HepG2 (cell line): ENCODE data around the gene VSNL1. TPM values are rescaled to one million over a fixed set of nuclear protein-coding genes. Genes with fewer than 3 reads are reported as not detected.

Experiments
- ARID2 ChIP-seq: sonication (generic); formaldehyde crosslinking; IDR thresholded peaks from 2 replicates; pipeline ENCODE4 v1.8.1; 2022; ENCODE audit warnings: mild to moderate bottlenecking, missing genetic modification reagents, borderline replicate concordance
- BCL6 ChIP-seq: IDR thresholded peaks from 2 replicates; pipeline ENCODE4 v1.6.1; 2016; ENCODE audit warnings: missing genetic modification reagents, missing compliant biosample characterization
- CENPT ChIP-seq: sonication (generic); formaldehyde crosslinking; IDR thresholded peaks from 2 replicates; pipeline ENCODE4 v1.8.0; 2022; ENCODE audit warnings: low read depth, mild to moderate bottlenecking, moderate library complexity, missing genetic modification reagents
- HDAC2 ChIP-seq: sonication (generic); formaldehyde crosslinking; IDR thresholded peaks from 2 replicates; pipeline ENCODE4 v1.4.0; 2020; ENCODE audit warnings: missing genetic modification reagents
- HOXA3 ChIP-seq: sonication (generic); formaldehyde crosslinking; IDR thresholded peaks from 2 replicates; pipeline ENCODE4 v1.5.0; 2020; ENCODE audit warnings: missing genetic modification reagents
- HOXA5 ChIP-seq: sonication (generic); formaldehyde crosslinking; IDR thresholded peaks from 2 replicates; pipeline ENCODE4 v1.4.0; 2020; ENCODE audit warnings: missing genetic modification reagents
- ISL2 ChIP-seq: sonication (generic); formaldehyde crosslinking; IDR thresholded peaks from 2 replicates; pipeline ENCODE4 v1.5.0; 2020; ENCODE audit warnings: missing genetic modification reagents
- KAT7 ChIP-seq: IDR thresholded peaks from 2 replicates; pipeline ENCODE4 v1.6.1; 2018; ENCODE audit warnings: borderline replicate concordance, missing compliant biosample characterization
- MIER3 ChIP-seq: IDR thresholded peaks from 2 replicates; pipeline ENCODE4 v1.6.1; 2016; ENCODE audit warnings: missing compliant biosample characterization, borderline replicate concordance
- RBFOX2 ChIP-seq: fragments of 200-400 bp; formaldehyde crosslinking; IDR thresholded peaks from 2 replicates; pipeline ENCODE4 v1.6.1; 2017; ENCODE audit warnings: low read depth, mild to moderate bottlenecking, low read length
- SALL1 ChIP-seq: sonication (generic); formaldehyde crosslinking; IDR thresholded peaks from 2 replicates; pipeline ENCODE4 v1.8.0; 2022; ENCODE audit warnings: mild to moderate bottlenecking, missing genetic modification reagents
- SAP130 ChIP-seq: IDR thresholded peaks from 2 replicates; pipeline ENCODE4 v1.6.1; 2016; ENCODE audit warnings: low read depth
- SP4 ChIP-seq: sonication (generic); formaldehyde crosslinking; IDR thresholded peaks from 2 replicates; pipeline ENCODE4 v1.8.1; 2023; ENCODE audit warnings: mild to moderate bottlenecking, missing genetic modification reagents
- ZNF678 ChIP-seq: sonication (generic); formaldehyde crosslinking; IDR thresholded peaks from 2 replicates; pipeline ENCODE4 v1.4.0; 2020; ENCODE audit warnings: mild to moderate bottlenecking, missing genetic modification reagents
- ZSCAN29 ChIP-seq: sonication (generic); formaldehyde crosslinking; conservative IDR thresholded peaks from 2 replicates; pipeline ENCODE4 v1.4.0; 2020; ENCODE audit warnings: mild to moderate bottlenecking, missing genetic modification reagents
- ZSCAN30 ChIP-seq: sonication (generic); formaldehyde crosslinking; IDR thresholded peaks from 2 replicates; pipeline ENCODE4 v1.5.0; 2020; ENCODE audit warnings: mild to moderate bottlenecking, missing genetic modification reagents
- ZSCAN9 ChIP-seq: IDR thresholded peaks from 2 replicates; pipeline ENCODE4 v1.6.1; 2016; ENCODE audit warnings: borderline replicate concordance
- polyA plus RNA-seq, 8 experiments: library from polyadenylated mRNA; depleted of rRNA in 3 of 8; stranded (reverse) in 7 of 8; unstranded in 1 of 8; fragments of >200 nt; fragmentation: Illumina TruSeq in 4 of 8; extraction: Trizol in 4 of 8; gene quantifications; 2 replicates each; pipeline versions ENCODE4 v1.2.1 to v1.2.3, GENCODE V29; 2011 to 2016; ENCODE audit warnings: low read depth in 4 of 8, missing spikeins in 1 of 8, mixed read lengths in 1 of 8; ENCODE audit not compliant: insufficient read depth in 1 of 8
- total RNA-seq, 5 experiments: library from RNA; depleted of rRNA; stranded (reverse); fragments of >200 nt; fragmentation: Illumina TruSeq; extraction: Trizol; gene quantifications; 2 replicates each; pipeline ENCODE4 v1.2.3, GENCODE V29; 2016; ENCODE audit warnings: low read depth in 1 of 5
- TF ChIP-seq, protein P1 (sequence below): sonication (generic); formaldehyde crosslinking; IDR thresholded peaks from 2 replicates; pipeline ENCODE4 v1.4.0; 2020; ENCODE audit warnings: missing genetic modification reagents
- TF ChIP-seq, protein P2 (sequence below): sonication (generic); formaldehyde crosslinking; IDR thresholded peaks from 2 replicates; pipeline ENCODE4 v1.4.0; 2020; ENCODE audit warnings: missing genetic modification reagents
- TF ChIP-seq, protein P3 (sequence below): sonication (generic); formaldehyde crosslinking; IDR thresholded peaks from 2 replicates; pipeline ENCODE4 v1.4.0; 2020; ENCODE audit warnings: missing genetic modification reagents, borderline replicate concordance
- TF ChIP-seq, protein P4 (sequence below): IDR thresholded peaks from 2 replicates; pipeline ENCODE4 v1.6.1; 2016; ENCODE audit warnings: mild to moderate bottlenecking

The VSNL1 gene
- total and polyA plus RNA-seq, 2 of the 13 experiments (the other 11 are each of a cell fraction or from before 2014, with no cell fraction given): 63.2 to 95.9 TPM

DNA sequence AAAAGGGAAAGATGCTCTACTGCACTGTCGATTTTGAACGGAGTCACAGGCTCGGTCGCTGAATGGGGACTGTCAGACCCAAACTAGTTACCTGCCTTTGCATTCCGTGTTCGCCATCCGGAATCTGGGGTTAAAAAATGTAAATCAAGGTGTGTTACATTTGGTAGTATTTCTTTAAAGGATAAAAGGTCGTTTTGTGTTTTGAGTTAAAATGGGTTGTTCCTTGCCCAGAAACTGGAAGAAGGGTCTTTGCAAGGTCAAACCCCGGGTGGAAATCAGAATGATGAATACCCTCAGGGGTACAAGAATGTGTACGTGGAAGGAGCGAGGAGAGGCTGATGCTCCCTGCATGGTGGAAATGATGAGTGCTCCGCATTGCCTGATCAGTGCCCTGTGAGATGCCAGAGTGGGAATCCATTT is 1.0 kb downstream of the VSNL1 start (continued):
- TF ChIP-seq RBFOX2: peak; percentile 9; the same call in 1 of the 2 replicates
- TF ChIP-seq HOXA3 (CRISPR knock-in tag): peak; percentile 20; the same call in 1 of the 2 replicates
- 0 out of 2 replicates have a peak, but pooled peaks have one; percentile 60 for TF ChIP-seq ZSCAN29 (CRISPR knock-in tag)
- 0 out of 2 replicates have a peak, but pooled peaks have one; percentile 38 for TF ChIP-seq HOXA5 (CRISPR knock-in tag)
- 0 out of 2 replicates have a peak, but pooled peaks have one; percentile 34 for TF ChIP-seq ZSCAN9
- 0 out of 2 replicates have a peak, but pooled peaks have one; percentile 34 for TF ChIP-seq ISL2 (CRISPR knock-in tag)
- TF ChIP-seq, protein P1, sequence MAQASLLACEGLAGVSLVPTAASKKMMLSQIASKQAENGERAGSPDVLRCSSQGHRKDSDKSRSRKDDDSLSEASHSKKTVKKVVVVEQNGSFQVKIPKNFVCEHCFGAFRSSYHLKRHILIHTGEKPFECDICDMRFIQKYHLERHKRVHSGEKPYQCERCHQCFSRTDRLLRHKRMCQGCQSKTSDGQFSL: no peak
- 0 out of 2 replicates have a peak, but pooled peaks have one; percentile 65 for TF ChIP-seq ARID2
- TF ChIP-seq SAP130 (CRISPR knock-in tag): peak; percentile 35; the same call in 1 of the 2 replicates
- TF ChIP-seq KAT7 (CRISPR knock-in tag): peak; percentile 78; the same call in 1 of the 2 replicates
- TF ChIP-seq ZSCAN30 (CRISPR knock-in tag): 0 out of 2 replicates have a peak, but pooled peaks have one; percentile 54
- 0 out of 2 replicates have a peak, but pooled peaks have one; percentile 21 for TF ChIP-seq MIER3 (CRISPR knock-in tag)
- peak; percentile 6; the same call in 1 of the 2 replicates for TF ChIP-seq SALL1 (CRISPR knock-in tag)
- no peak for TF ChIP-seq CENPT (CRISPR knock-in tag)
- TF ChIP-seq HDAC2 (CRISPR knock-in tag): 0 out of 2 replicates have a peak, but pooled peaks have one; percentile 26
- TF ChIP-seq, protein P2, sequence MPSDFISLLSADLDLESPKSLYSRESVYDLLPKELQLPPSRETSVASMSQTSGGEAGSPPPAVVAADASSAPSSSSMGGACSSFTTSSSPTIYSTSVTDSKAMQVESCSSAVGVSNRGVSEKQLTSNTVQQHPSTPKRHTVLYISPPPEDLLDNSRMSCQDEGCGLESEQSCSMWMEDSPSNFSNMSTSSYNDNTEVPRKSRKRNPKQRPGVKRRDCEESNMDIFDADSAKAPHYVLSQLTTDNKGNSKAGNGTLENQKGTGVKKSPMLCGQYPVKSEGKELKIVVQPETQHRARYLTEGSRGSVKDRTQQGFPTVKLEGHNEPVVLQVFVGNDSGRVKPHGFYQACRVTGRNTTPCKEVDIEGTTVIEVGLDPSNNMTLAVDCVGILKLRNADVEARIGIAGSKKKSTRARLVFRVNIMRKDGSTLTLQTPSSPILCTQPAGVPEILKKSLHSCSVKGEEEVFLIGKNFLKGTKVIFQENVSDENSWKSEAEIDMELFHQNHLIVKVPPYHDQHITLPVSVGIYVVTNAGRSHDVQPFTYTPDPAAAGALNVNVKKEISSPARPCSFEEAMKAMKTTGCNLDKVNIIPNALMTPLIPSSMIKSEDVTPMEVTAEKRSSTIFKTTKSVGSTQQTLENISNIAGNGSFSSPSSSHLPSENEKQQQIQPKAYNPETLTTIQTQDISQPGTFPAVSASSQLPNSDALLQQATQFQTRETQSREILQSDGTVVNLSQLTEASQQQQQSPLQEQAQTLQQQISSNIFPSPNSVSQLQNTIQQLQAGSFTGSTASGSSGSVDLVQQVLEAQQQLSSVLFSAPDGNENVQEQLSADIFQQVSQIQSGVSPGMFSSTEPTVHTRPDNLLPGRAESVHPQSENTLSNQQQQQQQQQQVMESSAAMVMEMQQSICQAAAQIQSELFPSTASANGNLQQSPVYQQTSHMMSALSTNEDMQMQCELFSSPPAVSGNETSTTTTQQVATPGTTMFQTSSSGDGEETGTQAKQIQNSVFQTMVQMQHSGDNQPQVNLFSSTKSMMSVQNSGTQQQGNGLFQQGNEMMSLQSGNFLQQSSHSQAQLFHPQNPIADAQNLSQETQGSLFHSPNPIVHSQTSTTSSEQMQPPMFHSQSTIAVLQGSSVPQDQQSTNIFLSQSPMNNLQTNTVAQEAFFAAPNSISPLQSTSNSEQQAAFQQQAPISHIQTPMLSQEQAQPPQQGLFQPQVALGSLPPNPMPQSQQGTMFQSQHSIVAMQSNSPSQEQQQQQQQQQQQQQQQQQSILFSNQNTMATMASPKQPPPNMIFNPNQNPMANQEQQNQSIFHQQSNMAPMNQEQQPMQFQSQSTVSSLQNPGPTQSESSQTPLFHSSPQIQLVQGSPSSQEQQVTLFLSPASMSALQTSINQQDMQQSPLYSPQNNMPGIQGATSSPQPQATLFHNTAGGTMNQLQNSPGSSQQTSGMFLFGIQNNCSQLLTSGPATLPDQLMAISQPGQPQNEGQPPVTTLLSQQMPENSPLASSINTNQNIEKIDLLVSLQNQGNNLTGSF: no peak
- TF ChIP-seq BCL6 (CRISPR knock-in tag): 0 out of 2 replicates have a peak, but pooled peaks have one; percentile 15
- TF ChIP-seq, protein P3, sequence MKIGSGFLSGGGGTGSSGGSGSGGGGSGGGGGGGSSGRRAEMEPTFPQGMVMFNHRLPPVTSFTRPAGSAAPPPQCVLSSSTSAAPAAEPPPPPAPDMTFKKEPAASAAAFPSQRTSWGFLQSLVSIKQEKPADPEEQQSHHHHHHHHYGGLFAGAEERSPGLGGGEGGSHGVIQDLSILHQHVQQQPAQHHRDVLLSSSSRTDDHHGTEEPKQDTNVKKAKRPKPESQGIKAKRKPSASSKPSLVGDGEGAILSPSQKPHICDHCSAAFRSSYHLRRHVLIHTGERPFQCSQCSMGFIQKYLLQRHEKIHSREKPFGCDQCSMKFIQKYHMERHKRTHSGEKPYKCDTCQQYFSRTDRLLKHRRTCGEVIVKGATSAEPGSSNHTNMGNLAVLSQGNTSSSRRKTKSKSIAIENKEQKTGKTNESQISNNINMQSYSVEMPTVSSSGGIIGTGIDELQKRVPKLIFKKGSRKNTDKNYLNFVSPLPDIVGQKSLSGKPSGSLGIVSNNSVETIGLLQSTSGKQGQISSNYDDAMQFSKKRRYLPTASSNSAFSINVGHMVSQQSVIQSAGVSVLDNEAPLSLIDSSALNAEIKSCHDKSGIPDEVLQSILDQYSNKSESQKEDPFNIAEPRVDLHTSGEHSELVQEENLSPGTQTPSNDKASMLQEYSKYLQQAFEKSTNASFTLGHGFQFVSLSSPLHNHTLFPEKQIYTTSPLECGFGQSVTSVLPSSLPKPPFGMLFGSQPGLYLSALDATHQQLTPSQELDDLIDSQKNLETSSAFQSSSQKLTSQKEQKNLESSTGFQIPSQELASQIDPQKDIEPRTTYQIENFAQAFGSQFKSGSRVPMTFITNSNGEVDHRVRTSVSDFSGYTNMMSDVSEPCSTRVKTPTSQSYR (CRISPR knock-in tag): 0 out of 2 replicates have a peak, but pooled peaks have one; percentile 0
- TF ChIP-seq, protein P4, sequence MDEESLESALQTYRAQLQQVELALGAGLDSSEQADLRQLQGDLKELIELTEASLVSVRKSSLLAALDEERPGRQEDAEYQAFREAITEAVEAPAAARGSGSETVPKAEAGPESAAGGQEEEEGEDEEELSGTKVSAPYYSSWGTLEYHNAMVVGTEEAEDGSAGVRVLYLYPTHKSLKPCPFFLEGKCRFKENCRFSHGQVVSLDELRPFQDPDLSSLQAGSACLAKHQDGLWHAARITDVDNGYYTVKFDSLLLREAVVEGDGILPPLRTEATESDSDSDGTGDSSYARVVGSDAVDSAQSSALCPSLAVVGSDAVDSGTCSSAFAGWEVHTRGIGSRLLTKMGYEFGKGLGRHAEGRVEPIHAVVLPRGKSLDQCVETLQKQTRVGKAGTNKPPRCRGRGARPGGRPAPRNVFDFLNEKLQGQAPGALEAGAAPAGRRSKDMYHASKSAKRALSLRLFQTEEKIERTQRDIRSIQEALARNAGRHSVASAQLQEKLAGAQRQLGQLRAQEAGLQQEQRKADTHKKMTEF (CRISPR knock-in tag): 0 out of 2 replicates have a peak, but pooled peaks have one; percentile 38
- 0 out of 2 replicates have a peak, but pooled peaks have one; percentile 47 for TF ChIP-seq ZNF678 (CRISPR knock-in tag)
- TF ChIP-seq SP4 (CRISPR knock-in tag): no peak
